Measurements from ENCODE around the gene MRPL55. TPM values are rescaled to one million over a fixed set of nuclear protein-coding genes. Genes with fewer than 3 reads are reported as not detected.

Gene MRPL55
- total RNA-seq, 1 donor from 2014 or later: 43.2 TPM

DNA sequence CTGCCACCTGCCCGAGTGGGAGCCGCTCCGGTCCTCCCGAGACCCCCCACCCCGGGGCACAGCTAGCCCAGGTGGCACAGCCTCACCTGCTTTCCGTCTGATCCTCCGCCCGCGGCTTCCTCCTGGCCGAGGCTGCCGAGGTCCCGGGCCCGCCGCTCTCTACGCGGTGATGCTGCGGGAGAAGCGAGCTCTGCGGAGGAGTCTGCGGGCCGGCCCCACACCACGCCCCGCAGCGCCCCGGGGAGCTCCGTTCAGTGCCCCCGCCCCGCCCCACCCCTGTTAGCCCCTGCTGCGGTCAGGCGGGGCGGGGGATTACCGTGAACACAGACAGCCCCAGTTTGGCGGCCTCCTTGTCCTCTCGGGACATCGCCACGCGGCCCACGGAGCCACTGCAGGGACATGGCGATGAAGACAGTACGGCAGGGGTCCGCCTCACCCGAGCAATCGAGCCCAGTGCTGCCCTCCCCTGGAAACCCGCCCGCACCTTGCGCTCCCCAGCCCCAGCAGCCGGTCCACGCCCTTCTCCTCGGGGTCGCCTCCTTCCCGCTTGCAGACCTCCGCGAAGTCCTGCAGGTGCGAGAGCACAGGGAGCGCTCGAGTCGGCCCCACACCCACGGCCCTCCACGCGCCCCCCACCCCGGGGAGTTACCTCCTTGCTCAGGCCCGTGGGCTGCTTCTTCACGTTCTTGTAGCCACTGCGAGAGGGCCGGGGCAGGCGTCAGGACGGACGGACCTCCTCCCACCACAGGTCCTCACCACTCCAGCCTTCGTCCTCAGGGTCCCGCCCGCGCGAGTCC is 6.9 kb downstream of the MRPL55 start:
- FAIRE-seq: no peak
- TF ChIP-seq, protein P1, sequence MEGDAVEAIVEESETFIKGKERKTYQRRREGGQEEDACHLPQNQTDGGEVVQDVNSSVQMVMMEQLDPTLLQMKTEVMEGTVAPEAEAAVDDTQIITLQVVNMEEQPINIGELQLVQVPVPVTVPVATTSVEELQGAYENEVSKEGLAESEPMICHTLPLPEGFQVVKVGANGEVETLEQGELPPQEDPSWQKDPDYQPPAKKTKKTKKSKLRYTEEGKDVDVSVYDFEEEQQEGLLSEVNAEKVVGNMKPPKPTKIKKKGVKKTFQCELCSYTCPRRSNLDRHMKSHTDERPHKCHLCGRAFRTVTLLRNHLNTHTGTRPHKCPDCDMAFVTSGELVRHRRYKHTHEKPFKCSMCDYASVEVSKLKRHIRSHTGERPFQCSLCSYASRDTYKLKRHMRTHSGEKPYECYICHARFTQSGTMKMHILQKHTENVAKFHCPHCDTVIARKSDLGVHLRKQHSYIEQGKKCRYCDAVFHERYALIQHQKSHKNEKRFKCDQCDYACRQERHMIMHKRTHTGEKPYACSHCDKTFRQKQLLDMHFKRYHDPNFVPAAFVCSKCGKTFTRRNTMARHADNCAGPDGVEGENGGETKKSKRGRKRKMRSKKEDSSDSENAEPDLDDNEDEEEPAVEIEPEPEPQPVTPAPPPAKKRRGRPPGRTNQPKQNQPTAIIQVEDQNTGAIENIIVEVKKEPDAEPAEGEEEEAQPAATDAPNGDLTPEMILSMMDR (IDR thresholded peaks at IDR 0.05; ENCODE audit: insufficient read depth, low read length, severe bottlenecking): peak; percentile 45

GRCh38 chr1:228101614-228101993 is 7.5 kb downstream of the MRPL55 start:
- TF ChIP-seq, protein P1 (IDR thresholded peaks at IDR 0.05; ENCODE audit: insufficient read depth, low read length, severe bottlenecking): no peak
- peaks cover 17% of the 10 kb centered on the region for H3K36me3 ChIP-seq (ENCODE audit: control insufficient read depth, insufficient read depth, low read length)
- H3K27me3 ChIP-seq (ENCODE audit: control insufficient read depth, insufficient read depth, low read length): no peaks in the 10 kb centered on the region
- FAIRE-seq (no peak), DNase-seq (ENCODE audit: low read depth) (no peak)
- peak overlapping the region; percentile 90 for H3K4me3 ChIP-seq (ENCODE audit: low read depth, low read length)

More for the DNA sequence above, 6.9 kb downstream of the MRPL55 start:
- Histone ChIP-seq H3K36me3 (ENCODE audit: control insufficient read depth, insufficient read depth, low read length) (peaks cover 14% of the 10 kb centered on the region), H3K4me3 (ENCODE audit: low read depth, low read length) (peak overlapping the region; percentile 90), H3K27me3 (ENCODE audit: control insufficient read depth, insufficient read depth, low read length) (no peaks in the 10 kb centered on the region)
- DNase-seq (ENCODE audit: low read depth): no peak

- TF ChIP-seq, protein P1 (IDR thresholded peaks at IDR 0.05; ENCODE audit: insufficient read depth, low read length, severe bottlenecking): no peak
- Histone ChIP-seq H3K27me3 (ENCODE audit: control insufficient read depth, insufficient read depth, low read length) (no peaks in the 10 kb centered on the region), H3K4me3 (ENCODE audit: low read depth, low read length) (no peak overlapping the region), H3K36me3 (ENCODE audit: control insufficient read depth, insufficient read depth, low read length) (peaks cover 18% of the 10 kb centered on the region)
- no peak for FAIRE-seq
- no peak for DNase-seq (ENCODE audit: low read depth)
These were observed 8.1 kb downstream of the MRPL55 start for GRCh38 chr1:228100822-228101613.

DNA sequence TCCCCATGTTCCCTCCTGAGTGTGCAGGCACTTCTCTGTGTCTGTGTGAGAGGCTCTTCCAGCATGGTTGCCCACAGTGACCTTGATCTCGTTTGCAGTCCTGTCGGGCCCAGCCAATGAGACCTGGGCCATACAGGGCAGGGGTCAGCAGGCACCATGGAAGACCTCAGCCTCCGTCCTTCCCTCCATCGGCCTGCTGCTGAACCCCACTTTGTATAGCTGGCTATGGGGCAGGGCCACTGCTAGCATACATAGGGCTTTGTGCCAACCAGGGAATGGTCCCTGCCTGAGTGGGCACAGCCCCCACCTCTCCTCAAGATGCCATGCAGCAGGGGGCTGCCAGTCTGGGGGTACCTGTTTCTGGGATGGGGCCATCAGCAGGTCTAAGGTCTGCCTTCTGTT is 9.8 kb downstream of the MRPL55 start:
- TF ChIP-seq, protein P1 (IDR thresholded peaks at IDR 0.05; ENCODE audit: insufficient read depth, low read length, severe bottlenecking): no peak
- H3K4me3 ChIP-seq (ENCODE audit: low read depth, low read length): no peak overlapping the region
- peaks cover 18% of the 10 kb centered on the region for H3K36me3 ChIP-seq (ENCODE audit: control insufficient read depth, insufficient read depth, low read length)
- DNase-seq (ENCODE audit: low read depth) (no peak), FAIRE-seq (no peak)
- H3K27me3 ChIP-seq (ENCODE audit: control insufficient read depth, insufficient read depth, low read length): no peaks in the 10 kb centered on the region

DNA sequence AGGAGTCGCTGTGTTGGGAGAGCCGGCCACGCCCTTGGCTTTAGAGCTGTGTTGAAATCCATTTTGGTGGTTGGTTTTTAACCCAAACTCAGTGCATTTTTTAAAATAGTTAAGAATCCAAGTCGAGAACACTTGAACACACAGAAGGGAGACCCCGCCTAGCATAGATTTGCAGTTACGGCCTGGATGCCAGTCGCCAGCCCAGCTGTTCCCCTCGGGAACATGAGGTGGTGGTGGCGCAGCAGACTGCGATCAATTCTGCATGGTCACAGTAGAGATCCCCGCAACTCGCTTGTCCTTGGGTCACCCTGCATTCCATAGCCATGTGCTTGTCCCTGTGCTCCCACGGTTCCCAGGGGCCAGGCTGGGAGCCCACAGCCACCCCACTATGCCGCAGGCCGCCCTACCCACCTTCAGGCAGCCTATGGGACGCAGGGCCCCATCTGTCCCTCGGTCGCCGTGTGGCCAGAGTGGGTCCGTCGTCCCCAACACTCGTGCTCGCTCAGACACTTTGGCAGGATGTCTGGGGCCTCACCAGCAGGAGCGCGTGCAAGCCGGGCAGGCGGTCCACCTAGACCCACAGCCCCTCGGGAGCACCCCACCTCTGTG is 10.7 kb downstream of the MRPL55 start:
- Histone ChIP-seq H3K36me3 (ENCODE audit: control insufficient read depth, insufficient read depth, low read length) (peaks cover 18% of the 10 kb centered on the region), H3K27me3 (ENCODE audit: control insufficient read depth, insufficient read depth, low read length) (no peaks in the 10 kb centered on the region), H3K4me3 (ENCODE audit: low read depth, low read length) (no peak overlapping the region)
- FAIRE-seq (no peak), DNase-seq (ENCODE audit: low read depth) (no peak)
- TF ChIP-seq, protein P1 (IDR thresholded peaks at IDR 0.05; ENCODE audit: insufficient read depth, low read length, severe bottlenecking): no peak

Data from bronchial epithelial cell (primary cell).